GM18909 (cell line): ENCODE measurements around the gene EHD4.

Source experiments
- ATAC-seq: cut with Tn5 transposase; IDR thresholded peaks from one replicate; pipeline ENCODE4 v1.9.1; 2021; ENCODE audit warnings: mild to moderate bottlenecking; ENCODE audit not compliant: unreplicated experiment, poor library complexity

The EHD4 gene

GRCh38 chr15:41886741-41887140 lies 85.6 kb downstream of the EHD4 start:
- ATAC-seq = no peak

GRCh38 chr15:41885841-41886240 lies 86.5 kb downstream of the EHD4 start:
- no peak for ATAC-seq

GRCh38 chr15:41885321-41885720 lies 87.0 kb downstream of the EHD4 start:
- no peak for ATAC-seq

- ATAC-seq = no peak
Observed at GRCh38 chr15:41884458-41884857, 87.9 kb downstream of the EHD4 start.

- no peak for ATAC-seq
Observed at GRCh38 chr15:41883484-41883825, 88.9 kb downstream of the EHD4 start.

GRCh38 chr15:41882689-41883483 lies 89.5 kb downstream of the EHD4 start:
- no peak for ATAC-seq

- no peak for ATAC-seq
Observed at GRCh38 chr15:41881920-41882688, 90.3 kb downstream of the EHD4 start.

- no peak for ATAC-seq
Observed at GRCh38 chr15:41881550-41881919, 90.8 kb downstream of the EHD4 start.

GRCh38 chr15:41881086-41881485 lies 91.3 kb downstream of the EHD4 start:
- no peak for ATAC-seq

- ATAC-seq = no peak
Observed at GRCh38 chr15:41880156-41880877, 92.0 kb downstream of the EHD4 start.

- ATAC-seq = no peak
Observed at GRCh38 chr15:41879321-41879845, 93.0 kb downstream of the EHD4 start.

- ATAC-seq = no peak
Observed at GRCh38 chr15:41878355-41878699, 94.0 kb downstream of the EHD4 start.

GRCh38 chr15:41877631-41878354 lies 94.6 kb downstream of the EHD4 start:
- no peak for ATAC-seq

GRCh38 chr15:41876689-41877088 lies 95.7 kb downstream of the EHD4 start:
- ATAC-seq = no peak

- no peak for ATAC-seq
Observed at GRCh38 chr15:41876007-41876406, 96.3 kb downstream of the EHD4 start.

GRCh38 chr15:41874736-41875135 lies 97.6 kb downstream of the EHD4 start:
- no peak for ATAC-seq

GRCh38 chr15:41873711-41874110 lies 98.6 kb downstream of the EHD4 start:
- ATAC-seq = no peak

GRCh38 chr15:41872166-41872747 lies 100.1 kb downstream of the EHD4 start:
- no peak for ATAC-seq

- ATAC-seq = no peak
Observed at GRCh38 chr15:41871175-41871905, 101.0 kb downstream of the EHD4 start.
